ENCODE measurements around the gene ETFDH.
"Not testable (repeated sequence)": the region's sequence is repeated elsewhere in the genome, so short reads cannot be mapped to it uniquely, and the experiment has no call there.

Gene ETFDH

GRCh38 chr4:158678767-158679166 is 6.7 kb downstream of the ETFDH start:
- no peak for DNase-seq (ENCODE audit: low read depth)

- no peak for DNase-seq (ENCODE audit: low read depth)
Measured at GRCh38 chr4:158681629-158682028, 9.5 kb downstream of the ETFDH start.

- no peak for DNase-seq (ENCODE audit: low read depth)
Measured at GRCh38 chr4:158682066-158682465, 10.0 kb downstream of the ETFDH start.

- DNase-seq (ENCODE audit: low read depth) = no peak
Measured at GRCh38 chr4:158688813-158689212, 16.7 kb downstream of the ETFDH start.

DNA sequence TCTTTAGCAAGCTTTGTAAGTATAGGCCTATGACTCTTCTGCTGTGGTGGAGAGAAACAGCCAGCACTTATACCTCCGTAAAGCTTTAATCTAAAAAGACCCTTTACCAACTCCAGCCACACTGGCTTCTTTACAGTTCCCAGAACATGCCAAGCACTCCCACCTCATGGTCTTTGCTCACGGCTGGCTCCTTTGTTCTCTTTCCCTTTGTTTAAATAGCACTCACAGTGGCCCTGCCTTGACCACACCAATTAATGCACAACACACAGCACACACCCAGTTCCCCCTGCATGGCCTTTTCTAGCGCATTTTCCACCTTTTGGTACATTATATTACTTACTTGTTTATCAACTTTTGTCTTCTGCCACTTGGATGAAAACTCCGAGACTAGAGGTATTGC is 32.2 kb downstream of the ETFDH start:
- no peak for DNase-seq (ENCODE audit: low read depth)

DNA sequence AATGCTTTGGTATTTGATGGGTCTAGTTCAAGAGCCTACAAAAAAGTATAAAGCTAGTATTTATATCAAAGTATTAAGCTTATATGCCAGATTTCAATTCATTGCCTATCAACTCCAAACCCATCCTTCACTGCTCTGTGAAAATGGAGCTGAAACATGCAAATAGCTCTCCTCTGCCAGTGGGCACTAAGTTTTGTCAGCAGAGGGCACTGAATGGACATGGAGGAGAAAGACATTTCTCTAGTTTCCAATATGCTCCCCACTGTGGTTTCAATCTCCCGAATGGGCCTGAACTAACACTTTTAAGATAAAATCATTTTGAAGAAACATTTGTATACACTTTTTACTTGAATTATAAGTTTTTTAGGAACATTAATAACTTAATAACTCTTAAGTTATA is 38.7 kb downstream of the ETFDH start:
- DNase-seq (ENCODE audit: low read depth) = no peak

DNA sequence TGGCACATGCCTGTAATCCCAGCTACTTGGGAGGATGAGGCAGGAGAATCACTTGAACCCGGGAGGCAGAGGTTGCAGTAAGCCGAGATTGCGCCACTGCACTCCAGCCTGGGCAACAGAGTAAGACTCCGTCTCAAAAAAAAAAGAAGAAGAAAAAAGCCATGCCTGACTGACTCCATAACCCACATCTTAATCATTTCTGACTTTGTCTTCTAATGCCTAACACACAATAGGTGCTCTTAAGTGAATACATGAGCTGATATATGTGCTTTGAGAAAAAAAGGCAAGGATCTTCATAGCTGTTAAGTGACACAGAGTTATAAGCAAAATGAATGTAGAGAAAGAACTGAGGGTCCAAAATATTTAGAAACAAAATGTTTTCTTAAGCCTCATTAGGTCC is 40.5 kb downstream of the ETFDH start:
- not testable (repeated sequence) for DNase-seq (ENCODE audit: low read depth)

DNA sequence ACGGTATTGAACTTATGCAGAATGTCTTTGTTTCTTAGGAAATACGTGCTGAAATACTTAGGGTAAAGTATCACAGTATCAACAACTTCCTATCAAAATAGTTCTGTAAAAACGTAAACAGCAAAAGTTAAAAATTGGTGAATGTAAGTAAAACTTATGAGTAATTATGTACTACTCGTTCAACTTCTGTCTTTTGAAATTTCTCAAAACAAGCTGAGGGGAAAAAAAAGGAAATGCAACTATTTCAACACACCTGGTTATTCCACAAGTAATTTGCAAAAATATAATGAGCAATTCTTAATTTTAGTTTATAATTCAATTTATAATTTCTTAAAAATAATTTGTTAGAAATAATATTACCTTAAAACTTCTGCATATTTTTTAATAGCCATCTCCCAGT is 42.8 kb downstream of the ETFDH start:
- DNase-seq (ENCODE audit: low read depth) = no peak

DNA sequence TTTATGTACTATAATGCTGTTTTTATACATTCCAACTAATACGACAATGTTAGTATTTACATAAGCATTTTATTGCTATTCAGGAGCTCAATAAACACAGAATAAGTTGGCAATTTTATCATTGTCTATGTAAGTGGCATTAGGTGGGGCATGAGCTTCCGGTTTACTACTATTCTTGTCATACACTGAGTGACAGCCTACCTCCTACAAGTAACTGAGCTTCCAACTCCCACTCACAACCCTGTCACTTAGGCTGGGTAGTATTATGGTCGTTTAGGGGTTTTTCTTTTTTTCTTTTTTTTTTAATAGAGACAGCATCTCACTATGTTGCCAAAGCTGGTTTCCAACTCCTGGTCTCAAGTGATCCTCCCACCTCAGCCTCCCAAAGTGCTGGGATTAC is 43.7 kb downstream of the ETFDH start:
- DNase-seq (ENCODE audit: low read depth) = no peak

- no peak for DNase-seq (ENCODE audit: low read depth)
Measured at GRCh38 chr4:158721680-158722079, 49.6 kb downstream of the ETFDH start.

DNA sequence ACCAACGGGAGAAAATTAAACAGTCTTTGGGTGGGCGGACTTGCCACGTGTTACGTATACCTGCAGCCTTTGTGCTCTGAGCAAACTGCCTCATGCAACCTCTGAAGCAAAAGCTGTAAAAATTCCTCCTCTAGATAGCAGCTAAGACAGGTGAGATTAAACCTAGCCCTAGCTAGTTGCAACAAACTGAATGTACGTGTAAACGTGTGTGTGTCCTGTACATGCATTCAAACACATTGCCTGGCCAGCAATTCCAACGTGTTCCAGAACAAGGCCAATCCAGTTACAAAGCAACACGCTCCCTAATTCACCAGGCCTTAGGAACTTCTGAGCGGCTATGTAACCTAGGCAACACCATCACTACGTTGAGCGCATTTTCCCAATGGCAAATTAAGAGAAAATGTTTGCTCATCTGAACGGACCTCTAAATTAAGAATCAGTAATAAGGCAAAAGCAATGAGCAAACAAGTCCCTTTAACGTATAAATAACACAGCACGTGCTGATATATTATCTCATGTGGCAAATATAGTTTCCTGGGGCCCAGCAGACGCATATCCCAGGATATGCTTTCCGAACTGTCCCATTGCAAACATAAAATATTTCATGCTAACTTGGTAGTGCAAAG is 50.3 kb downstream of the ETFDH start:
- DNase-seq (ENCODE audit: low read depth) = no peak

DNA sequence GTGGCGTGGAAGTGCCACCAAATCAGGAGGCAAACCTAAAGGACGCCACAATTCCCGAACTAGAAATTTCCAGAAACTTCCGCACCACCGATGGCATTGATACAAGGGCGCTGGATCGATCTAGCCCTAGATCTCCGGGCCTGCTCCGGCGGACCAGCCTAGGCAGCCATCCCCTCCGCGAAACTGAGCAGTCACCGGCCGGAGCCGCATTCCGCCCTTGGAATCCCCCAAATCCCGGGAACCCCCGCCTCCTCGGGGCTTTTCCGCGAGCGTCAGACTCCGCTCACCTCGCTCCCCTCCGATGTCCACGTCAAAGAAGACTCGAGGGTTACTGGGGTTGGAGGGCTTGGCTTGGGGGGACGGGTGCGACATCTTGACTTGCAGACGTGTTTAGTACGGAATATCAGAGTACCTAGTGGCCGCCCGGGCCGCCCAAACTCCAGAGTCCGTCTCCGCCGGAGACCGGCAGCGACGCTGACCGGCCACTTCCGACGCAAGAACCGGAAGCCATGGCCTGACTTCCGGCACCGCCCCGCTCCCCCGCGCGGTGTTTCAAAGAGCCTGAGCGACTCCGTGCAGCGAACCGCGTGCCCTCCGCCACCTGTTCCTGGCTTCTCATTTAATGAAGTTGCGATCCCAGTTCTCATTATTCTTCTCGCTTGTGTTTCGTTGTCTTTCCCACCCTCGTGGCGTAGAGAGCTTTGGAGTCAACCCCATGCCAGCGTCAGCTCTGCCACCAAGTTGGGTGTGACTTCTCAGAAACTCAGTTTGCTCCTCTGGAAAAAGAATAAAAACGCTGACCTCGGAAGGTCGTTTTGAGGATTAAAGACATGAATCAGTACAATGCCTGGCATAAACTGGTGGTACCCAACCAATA is 51.1 kb downstream of the ETFDH start, which contains the start of gene PPID:
Gene PPID, minus strand, starts transcription at position 480 of the 877 bp plus-strand sequence. Its CDS starts 108 bp downstream, at position 372.
- peak; percentile 74 for DNase-seq (ENCODE audit: low read depth)

DNA sequence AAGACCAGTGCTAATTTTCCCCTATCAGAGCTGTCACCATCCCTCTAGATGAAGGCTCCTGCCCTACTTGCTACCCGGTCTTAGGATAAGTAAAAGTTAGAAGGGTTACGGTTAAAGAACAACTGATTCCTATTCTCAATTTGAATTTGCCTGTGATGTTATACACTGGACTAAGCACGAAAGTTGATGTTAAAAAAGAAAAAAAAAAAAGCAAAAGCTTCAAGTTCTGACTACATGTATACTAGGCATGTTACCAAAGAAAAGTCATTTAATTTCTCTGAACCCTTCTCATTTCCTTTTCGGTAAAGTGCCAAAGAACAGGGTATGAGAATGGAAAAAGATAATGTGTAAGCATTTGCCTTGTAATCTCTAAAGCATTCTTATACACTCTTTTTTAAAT is 52.5 kb downstream of the ETFDH start:
- no peak for DNase-seq (ENCODE audit: low read depth)

GRCh38 chr4:158726633-158727032 is 54.5 kb downstream of the ETFDH start:
- DNase-seq (ENCODE audit: low read depth) = no peak

DNA sequence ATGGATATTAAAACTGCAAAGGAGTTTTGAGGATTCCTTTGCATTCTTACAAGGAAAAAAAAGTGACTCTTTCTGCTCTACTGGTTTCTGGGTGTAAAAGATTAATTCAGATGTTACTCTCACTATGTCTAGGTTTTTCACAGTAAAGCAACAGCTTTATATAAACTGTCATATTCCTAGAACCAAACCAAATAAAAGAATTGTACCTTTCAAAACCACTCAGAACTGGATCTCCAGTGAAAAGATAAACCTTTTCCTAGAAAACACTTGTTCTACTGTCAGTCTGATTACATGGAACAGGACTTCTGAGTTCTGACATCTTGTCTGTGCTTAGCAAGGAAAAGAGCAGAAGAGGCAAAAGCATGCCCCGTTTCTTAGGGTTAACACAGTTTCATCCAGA is 56.1 kb downstream of the ETFDH start:
- DNase-seq (ENCODE audit: low read depth) = no peak

GRCh38 chr4:158729716-158730559 is 57.8 kb downstream of the ETFDH start:
- no peak for DNase-seq (ENCODE audit: low read depth)

DNA sequence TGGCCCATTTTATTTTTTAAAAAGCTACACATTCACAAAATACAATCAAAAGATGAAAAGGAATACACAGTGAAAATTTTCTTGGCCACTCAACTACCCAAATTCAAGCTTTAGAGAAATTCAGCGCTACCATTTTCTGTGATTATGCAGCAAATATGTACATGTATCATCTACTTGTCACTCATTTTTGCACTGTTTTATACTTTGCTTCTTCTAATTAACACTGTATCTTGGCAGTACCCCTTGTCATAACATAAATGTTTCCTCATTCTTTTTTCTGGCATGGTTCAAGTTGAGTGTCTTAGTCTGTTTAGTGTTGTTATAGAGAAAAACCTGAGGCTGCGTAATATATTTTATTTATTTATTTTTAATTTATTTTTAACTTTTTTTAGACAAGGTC is 66.8 kb downstream of the ETFDH start:
- DNase-seq (ENCODE audit: low read depth) = no peak

- no peak for DNase-seq (ENCODE audit: low read depth)
Measured at GRCh38 chr4:158739600-158739999, 67.5 kb downstream of the ETFDH start.

- DNase-seq (ENCODE audit: low read depth) = no peak
Measured at GRCh38 chr4:158741326-158742021, 69.4 kb downstream of the ETFDH start.

DNA sequence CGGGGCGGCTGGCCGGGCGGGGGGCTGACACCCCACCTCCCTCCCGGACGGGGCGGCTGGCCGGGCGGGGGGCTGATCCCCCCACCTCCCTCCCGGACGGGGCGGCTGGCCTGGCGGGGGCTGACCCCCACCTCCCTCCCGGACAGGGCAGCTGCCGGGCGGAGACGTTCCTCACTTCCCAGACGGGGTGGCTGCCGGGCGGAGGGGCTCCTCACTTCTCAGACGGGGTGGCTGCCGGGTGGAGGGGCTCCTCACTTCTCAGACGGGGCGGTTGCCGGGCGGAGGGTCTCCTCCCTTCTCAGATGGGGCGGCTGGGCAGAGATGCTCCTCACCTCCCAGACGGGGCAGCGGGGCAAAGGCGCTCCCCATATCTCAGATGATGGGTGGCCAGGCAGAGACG is 74.4 kb downstream of the ETFDH start:
- DNase-seq (ENCODE audit: low read depth) = not testable (repeated sequence)

DNA sequence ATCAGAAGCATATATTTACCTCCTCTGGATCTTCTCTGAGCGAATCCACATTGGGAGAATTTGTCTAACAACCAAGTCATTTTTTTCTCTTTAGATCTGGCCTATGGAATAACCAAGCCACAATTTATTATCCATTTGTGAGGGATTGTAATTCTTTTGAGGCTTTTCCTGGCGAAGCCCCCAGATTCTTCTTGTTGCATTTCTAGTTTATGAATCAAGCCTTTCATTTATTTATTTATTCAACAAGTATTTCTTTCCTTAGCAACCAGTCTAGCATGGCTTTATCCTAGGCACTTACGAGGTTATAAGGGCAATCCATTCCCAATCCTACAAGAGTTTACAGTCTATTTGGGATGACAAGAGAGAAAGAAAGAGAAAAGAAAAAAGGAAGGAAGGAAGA is 78.3 kb downstream of the ETFDH start:
- DNase-seq (ENCODE audit: low read depth) = no peak

All from stimulated activated CD8-positive, alpha-beta memory T cell treated with anti-CD3 and anti-CD28 coated beads, Interleukin-7, amount 100 ng/mL, for 24 hours (primary cell).